ENCODE measurements around the gene RTL1.

The RTL1 gene

GRCh38 chr14:100866666-100867630, 36.6 kb downstream of the RTL1 start:
- no peak for DNase-seq (ENCODE audit: low spot score)

- no peak for DNase-seq (ENCODE audit: low spot score)
These were observed 37.6 kb downstream of the RTL1 start for GRCh38 chr14:100865682-100866591.

- DNase-seq (ENCODE audit: low spot score), result no peak
These were observed 38.4 kb downstream of the RTL1 start for GRCh38 chr14:100864960-100865681.

- DNase-seq (ENCODE audit: low spot score), result no peak
These were observed 39.3 kb downstream of the RTL1 start for GRCh38 chr14:100864206-100864605.

GRCh38 chr14:100862793-100863192, 40.7 kb downstream of the RTL1 start:
- no peak for DNase-seq (ENCODE audit: low spot score)

GRCh38 chr14:100862277-100862676, 41.2 kb downstream of the RTL1 start:
- no peak for DNase-seq (ENCODE audit: low spot score)

- no peak for DNase-seq (ENCODE audit: low spot score)
These were observed 41.6 kb downstream of the RTL1 start for GRCh38 chr14:100861937-100862247.

GRCh38 chr14:100861188-100861936, 42.2 kb downstream of the RTL1 start:
- no peak for DNase-seq (ENCODE audit: low spot score)

- no peak for DNase-seq (ENCODE audit: low spot score)
These were observed 42.9 kb downstream of the RTL1 start for GRCh38 chr14:100860556-100861187.

- DNase-seq (ENCODE audit: low spot score), result no peak
These were observed 43.7 kb downstream of the RTL1 start for GRCh38 chr14:100859781-100860180.

GRCh38 chr14:100858838-100859220, 44.7 kb downstream of the RTL1 start:
- no peak for DNase-seq (ENCODE audit: low spot score)

GRCh38 chr14:100857923-100858837, 45.3 kb downstream of the RTL1 start:
- DNase-seq (ENCODE audit: low spot score), result no peak

GRCh38 chr14:100857233-100857922, 46.1 kb downstream of the RTL1 start:
- no peak for DNase-seq (ENCODE audit: low spot score)

GRCh38 chr14:100856056-100856950, 47.2 kb downstream of the RTL1 start:
- no peak for DNase-seq (ENCODE audit: low spot score)

GRCh38 chr14:100855256-100855930, 48.1 kb downstream of the RTL1 start:
- DNase-seq (ENCODE audit: low spot score), result no peak

- no peak for DNase-seq (ENCODE audit: low spot score)
These were observed 49.1 kb downstream of the RTL1 start for GRCh38 chr14:100854435-100854834.

GRCh38 chr14:100851946-100852620, 51.4 kb downstream of the RTL1 start:
- DNase-seq (ENCODE audit: low spot score), result no peak

All from hematopoietic multipotent progenitor cell treated with erythropoietin and hydrocortisone succinate and interleukin-3 and kit ligand, for 17 days (in vitro differentiated cells).